A673 (cell line): ENCODE data around the gene TAF6.

Experiments
- CTCF ChIP-seq: fragments of 300-800, 200-600 bp; sonication (generic); conservative IDR thresholded peaks from 2 replicates; pipeline ENCODE4 v1.5.1; 2017; ENCODE audit warnings: low read depth, mild to moderate bottlenecking, antibody characterized with exemption, low read length, moderate library complexity, mixed read lengths
- EZH2 ChIP-seq: fragments of 200-600 bp; sonication (generic); IDR thresholded peaks from 2 replicates; pipeline ENCODE4 v1.6.1; 2017; ENCODE audit warnings: borderline replicate concordance, low read depth, mild to moderate bottlenecking, mixed read lengths, antibody characterized with exemption, low read length; ENCODE audit not compliant: poor library complexity, severe bottlenecking

- TF ChIP-seq CTCF, result no peak
- no peak for TF ChIP-seq EZH2
Observed at GRCh38 chr7:100154651-100155491, 35.7 kb upstream of the TAF6 start.
